Measurements from ENCODE around the gene TIMM9.
"Not testable (repeated sequence)": the region's sequence is repeated elsewhere in the genome, so short reads cannot be mapped to it uniquely, and the experiment has no call there.

The TIMM9 gene

GRCh38 chr14:58398495-58398894 lies 28.8 kb downstream of the TIMM9 start:
- DNase-seq (ENCODE audit: low read depth) = no peak

DNA sequence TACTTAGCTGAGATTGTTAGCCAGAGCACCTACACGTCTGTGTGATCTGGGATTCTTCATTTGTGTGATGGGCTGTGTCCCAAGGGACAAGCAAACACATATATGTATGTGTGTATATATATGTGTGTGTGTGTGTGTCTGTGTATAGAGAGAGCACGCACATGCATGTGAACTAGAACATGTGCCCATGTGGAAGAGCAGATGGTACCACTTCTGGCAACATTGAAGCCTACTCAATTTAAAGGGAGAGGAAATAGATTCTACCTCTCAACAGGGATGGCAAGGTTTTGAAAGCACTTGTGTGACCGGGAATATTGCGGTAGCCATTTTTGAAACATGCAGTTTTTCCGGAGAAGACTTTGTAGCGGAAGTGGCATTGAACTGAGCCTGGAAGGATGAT lies 30.2 kb downstream of the TIMM9 start:
- DNase-seq (ENCODE audit: low read depth) = no peak

GRCh38 chr14:58395812-58396788 lies 31.2 kb downstream of the TIMM9 start, which contains the start of gene TOMM20L:
Gene TOMM20L (plus strand): TSS chr14:58395930. CDS start chr14:58395958, 28 bp downstream.
- DNase-seq (ENCODE audit: low read depth) = peak; percentile 47

- no peak for DNase-seq (ENCODE audit: low read depth)
These were observed 31.8 kb downstream of the TIMM9 start for GRCh38 chr14:58395562-58395811.

DNA sequence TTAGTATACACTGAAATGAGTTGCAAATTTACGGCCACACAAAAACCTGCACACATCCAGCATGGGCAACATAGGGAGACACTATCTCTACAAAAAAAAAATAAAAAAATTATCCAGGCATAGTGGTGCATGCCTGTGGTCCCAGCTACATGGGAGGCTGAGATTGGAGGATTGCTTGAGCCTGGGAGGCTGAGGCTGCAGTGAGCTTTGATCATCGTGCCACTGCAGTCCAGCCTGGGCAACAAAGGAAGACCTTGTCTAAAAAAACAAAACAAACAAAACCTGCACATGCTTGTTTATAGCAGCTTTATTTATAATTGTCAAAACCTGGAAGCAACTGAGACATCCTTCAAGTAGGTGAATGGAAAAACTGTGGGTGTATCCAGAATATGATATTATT lies 36.5 kb downstream of the TIMM9 start:
- no peak for DNase-seq (ENCODE audit: low read depth)

DNA sequence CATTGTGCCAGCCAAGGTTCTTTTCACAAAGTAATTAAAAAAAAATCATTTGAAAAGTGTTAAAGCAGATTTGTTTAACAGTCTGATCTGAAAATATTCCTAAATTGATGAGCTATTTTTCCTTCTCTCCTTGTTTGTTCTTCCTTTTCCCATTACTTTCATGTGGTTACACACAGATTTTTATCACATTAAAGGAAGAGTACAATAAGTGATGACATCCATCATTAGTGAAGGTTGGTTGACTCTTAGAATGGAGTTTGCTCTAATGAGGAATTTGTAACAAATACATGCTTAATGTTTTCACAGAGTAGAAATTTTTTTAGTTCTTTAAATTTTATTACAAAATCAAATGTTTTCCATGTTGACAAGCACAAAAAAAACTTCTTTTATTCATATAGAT lies 50.5 kb downstream of the TIMM9 start:
- DNase-seq (ENCODE audit: low read depth) = no peak

DNA sequence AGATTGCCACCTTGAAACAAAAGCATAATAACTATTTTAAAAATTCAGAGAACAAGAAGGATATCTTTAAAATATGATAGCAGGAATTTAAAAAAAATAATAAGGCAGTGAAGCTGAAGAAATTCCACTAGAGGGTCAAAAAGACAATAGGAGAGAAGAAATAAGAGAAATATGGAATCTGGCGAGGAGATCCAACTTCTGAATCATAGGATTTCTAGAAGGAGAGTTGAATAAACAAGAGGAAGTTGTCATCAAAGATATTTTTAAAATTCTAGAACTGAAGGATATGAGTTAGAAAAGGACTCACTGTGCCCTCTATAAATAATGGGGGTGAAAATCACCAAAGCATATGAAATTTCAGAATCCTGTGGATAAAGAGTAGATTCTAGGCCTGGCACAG lies 58.4 kb downstream of the TIMM9 start:
- no peak for DNase-seq (ENCODE audit: low read depth)

GRCh38 chr14:58367296-58367695 lies 60.0 kb downstream of the TIMM9 start:
- no peak for DNase-seq (ENCODE audit: low read depth)

- DNase-seq (ENCODE audit: low read depth) = no peak
These were observed 63.0 kb downstream of the TIMM9 start for GRCh38 chr14:58364316-58364715.

DNA sequence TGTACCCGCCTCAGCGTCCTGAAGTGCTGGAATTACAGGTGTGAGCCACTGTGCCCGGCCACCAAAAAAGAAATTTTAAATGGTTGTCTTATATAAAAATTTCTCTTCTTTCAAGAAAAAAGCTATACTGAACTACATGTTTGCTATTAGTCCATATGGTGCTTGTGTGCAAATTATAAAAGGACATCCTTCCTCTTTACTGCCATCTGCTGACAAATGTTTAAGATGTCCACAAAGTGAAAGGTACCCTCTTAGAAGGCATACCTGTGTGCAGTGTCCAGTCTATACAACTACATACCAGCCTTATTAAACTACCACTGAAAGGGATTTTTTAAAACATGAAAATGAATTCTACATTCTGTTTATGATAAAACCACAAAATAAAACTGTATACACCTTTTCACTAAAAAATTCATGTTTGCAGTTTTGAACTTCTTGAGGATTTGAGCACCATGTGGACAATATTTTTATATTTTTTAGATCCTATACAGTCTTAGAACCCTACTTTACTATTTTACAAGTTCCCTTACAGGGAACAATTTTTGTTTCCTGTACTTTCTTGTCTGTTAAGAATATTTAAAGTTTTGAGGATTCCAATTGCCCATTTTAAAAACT lies 64.4 kb downstream of the TIMM9 start:
- DNase-seq (ENCODE audit: low read depth) = no peak

GRCh38 chr14:58362272-58362671 lies 65.1 kb downstream of the TIMM9 start:
- not testable (repeated sequence) for DNase-seq (ENCODE audit: low read depth)
